Right lobe of liver (tissue), 6 donors: ENCODE data around the gene TNS3. TPM values are rescaled to one million over a fixed set of nuclear protein-coding genes. Genes with fewer than 3 reads are reported as not detected.

ENCODE experiments used
- ATAC-seq, 4 donors: fragments of 200-7000 bp; cut with Tn5 transposase; one replicate each; pipeline ENCODE4 v1.9.1; 2020; ENCODE audit warnings: mild to moderate bottlenecking in 4 of 4, moderate library complexity in 4 of 4
- DNase-seq, 3 donors: peaks; one replicate each; pipeline ENCODE4 v3.0.0-alpha.2; 2020
- H3K27ac ChIP-seq, 3 donors: fragments of 200-600 bp; one replicate each; pipeline ENCODE4 v1.8.0; 2022
- H3K27me3 ChIP-seq, 2 donors: fragments of 200-600 bp; one replicate each; pipeline ENCODE4 v1.8.0; 2022
- H3K36me3 ChIP-seq, 4 donors: fragments of 200-600 bp; sonication (generic) in 1 of 4; one replicate each; pipeline versions ENCODE4 v1.5.1 to v1.8.0; 2017 to 2022; ENCODE audit warnings: control low read depth in 1 of 4
- H3K4me1 ChIP-seq, 4 donors: fragments of 200-600 bp; sonication (generic) in 1 of 4; one replicate each; pipeline versions ENCODE4 v1.5.1 to v1.8.0; 2017 to 2022; ENCODE audit warnings: control low read depth in 1 of 4
- H3K4me3 ChIP-seq, 3 donors: fragments of 200-600 bp; one replicate each; pipeline ENCODE4 v1.8.0; 2022
- H3K9me3 ChIP-seq, 4 donors: fragments of 200-600 bp; sonication (generic) in 1 of 4; one replicate each; pipeline versions ENCODE4 v1.5.1 to v1.8.0; 2017 to 2022; ENCODE audit warnings: control low read depth in 1 of 4
- POLR2A ChIP-seq: fragments of 450-650 bp; IDR thresholded peaks from one replicate; pipeline ENCODE4 v1.6.1; 2017; ENCODE audit warnings: antibody characterized with exemption, mild to moderate bottlenecking
- WGBS: methylation state at CpG from one replicate; pipeline ENCODE4 v1.1.6; 2018; ENCODE audit warnings: low coverage, low lambda C conversion rate; ENCODE audit not compliant: insufficient coverage; ENCODE audit errors: missing lambda C conversion rate; 5-methylcytosine and 5-hydroxymethylcytosine counted together
- intact Hi-C, 2 donors: fragments of 100-400 bp; cut with DNase I; formaldehyde crosslinking; loops; one replicate each; pipeline versions ENCODE4 v1.11.2 to v1.14.1; 2022
- total RNA-seq, 6 experiments: library from RNA; depleted of rRNA in 2 of 6; stranded (reverse); fragments of >200 nt in 2 of 6; fragmentation: NEBNext Ultra II Directional in 3 of 6; extraction: Animal tissue kit (Norgen Biotek cat#: 25700) in 3 of 6; gene quantifications; one replicate each; pipeline versions ENCODE4 v1.1.0 to v1.2.4, GENCODE V29; 2016 to 2023
- TF ChIP-seq, protein P1 (sequence below), 4 donors: fragments of 200-600 bp in 3 of 4; fragments of 450-650 bp in 1 of 4; IDR thresholded peaks; one replicate each; pipeline versions ENCODE4 v1.5.1 to v1.8.0; 2016 to 2022; ENCODE audit warnings: antibody characterized with exemption in 4 of 4, mild to moderate bottlenecking in 2 of 4
- donor health status: DM: no; HTN: yes; CAD: no.
- donor health status: DM: no; HTN: no; CAD: no.
- donor health status: DM: no; HTN: no; CAD: no.
- donor health status: DM: no; HTN: yes; CAD: no.
- donor health status: DM: no; HTN: yes; CAD: no.

Gene TNS3
- total RNA-seq, 6 experiments from 2014 or later = 51.2 to 95.0 (median 58.4) TPM

DNA sequence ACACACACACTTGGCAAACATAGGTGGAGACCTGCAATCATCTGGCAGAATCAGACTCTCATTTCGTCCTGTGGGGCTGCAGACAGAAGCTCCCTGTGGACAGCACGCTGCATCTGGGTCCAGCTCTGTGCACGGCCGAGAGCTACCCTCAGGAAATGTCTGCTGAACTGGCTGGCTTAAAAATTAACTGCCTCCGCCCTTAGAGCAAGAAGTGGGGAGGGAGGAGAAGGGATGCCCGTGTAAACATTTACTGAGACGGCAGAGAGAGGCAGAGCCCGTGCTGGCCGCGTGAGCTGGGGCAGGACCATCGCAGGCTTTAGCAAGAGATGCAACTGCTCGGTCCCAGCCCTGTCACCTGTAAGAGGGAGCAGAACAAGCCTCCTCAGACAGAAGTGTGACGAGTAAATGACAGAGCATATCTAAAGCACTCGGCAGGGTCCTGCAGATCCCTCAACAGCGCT is 81.8 kb downstream of the TNS3 start:
- no peak overlapping the region for H3K4me3 ChIP-seq
- intact Hi-C loops = no loop called here
- peak; percentile 66 to 87 (median 78) for ATAC-seq
- peak; percentile 83 to 93 (median 92) for DNase-seq
- peaks cover 0 to 11% (median 0%) of the 10 kb centered on the region in 4 donors for H3K36me3 ChIP-seq
- H3K9me3 ChIP-seq = no peaks in the 10 kb centered on the region
- no peak for TF ChIP-seq POLR2A
- TF ChIP-seq, protein P1, sequence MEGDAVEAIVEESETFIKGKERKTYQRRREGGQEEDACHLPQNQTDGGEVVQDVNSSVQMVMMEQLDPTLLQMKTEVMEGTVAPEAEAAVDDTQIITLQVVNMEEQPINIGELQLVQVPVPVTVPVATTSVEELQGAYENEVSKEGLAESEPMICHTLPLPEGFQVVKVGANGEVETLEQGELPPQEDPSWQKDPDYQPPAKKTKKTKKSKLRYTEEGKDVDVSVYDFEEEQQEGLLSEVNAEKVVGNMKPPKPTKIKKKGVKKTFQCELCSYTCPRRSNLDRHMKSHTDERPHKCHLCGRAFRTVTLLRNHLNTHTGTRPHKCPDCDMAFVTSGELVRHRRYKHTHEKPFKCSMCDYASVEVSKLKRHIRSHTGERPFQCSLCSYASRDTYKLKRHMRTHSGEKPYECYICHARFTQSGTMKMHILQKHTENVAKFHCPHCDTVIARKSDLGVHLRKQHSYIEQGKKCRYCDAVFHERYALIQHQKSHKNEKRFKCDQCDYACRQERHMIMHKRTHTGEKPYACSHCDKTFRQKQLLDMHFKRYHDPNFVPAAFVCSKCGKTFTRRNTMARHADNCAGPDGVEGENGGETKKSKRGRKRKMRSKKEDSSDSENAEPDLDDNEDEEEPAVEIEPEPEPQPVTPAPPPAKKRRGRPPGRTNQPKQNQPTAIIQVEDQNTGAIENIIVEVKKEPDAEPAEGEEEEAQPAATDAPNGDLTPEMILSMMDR (IDR thresholded peaks at IDR 0.05) = no peak
- H3K27me3 ChIP-seq = no peaks in the 10 kb centered on the region
- peak overlapping the region in 2 of 3 donors; percentile 3 to 83 for H3K27ac ChIP-seq
- whole genome bisulfite sequencing = 23% methylated on average over 11 of the region's 15 CpGs
- H3K4me1 ChIP-seq = peaks cover 3 to 51% (median 25%) of the 10 kb centered on the region in 4 donors

DNA sequence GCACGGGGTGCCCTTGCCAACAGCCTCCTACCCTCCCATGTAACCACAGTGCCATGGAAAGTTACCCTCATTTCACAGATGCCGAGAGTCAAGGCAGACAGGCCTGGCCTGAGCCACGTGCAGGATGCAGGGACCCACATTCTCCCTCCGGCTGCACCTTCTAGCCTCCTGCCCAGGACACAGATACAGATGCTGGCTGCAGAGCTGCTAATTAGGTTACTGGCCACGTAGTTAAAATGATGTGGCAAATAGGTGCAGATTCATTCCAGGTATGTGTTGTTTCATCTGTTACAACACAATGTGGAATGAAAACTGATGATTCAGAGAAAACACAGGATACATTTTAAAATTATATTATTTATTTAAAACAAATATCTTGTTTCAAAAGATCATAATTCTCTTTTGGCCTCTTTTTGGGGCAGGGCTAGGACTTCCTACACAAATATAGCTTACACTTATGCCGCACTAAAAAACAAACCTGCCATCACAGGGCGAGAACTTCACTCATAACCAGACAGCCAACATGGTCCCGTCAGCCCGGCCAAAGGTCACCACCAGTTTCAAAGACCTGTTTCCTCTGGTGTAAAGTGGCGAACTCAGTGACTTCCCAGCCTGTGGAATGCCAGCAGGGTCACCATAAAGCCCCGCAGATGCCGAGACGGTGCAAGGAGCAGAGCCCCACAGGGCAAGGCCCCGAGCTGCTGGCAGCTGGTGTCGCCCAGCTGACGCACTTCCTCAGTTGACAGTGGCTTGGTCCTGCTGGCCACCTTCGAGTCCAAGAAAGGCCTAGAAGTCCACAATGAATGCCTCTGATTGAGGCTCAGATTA is 83.5 kb downstream of the TNS3 start:
- intact Hi-C loops = no loop called here
- no peak overlapping the region for H3K4me3 ChIP-seq
- TF ChIP-seq, protein P1 (IDR thresholded peaks at IDR 0.05) = no peak
- TF ChIP-seq POLR2A = peak; percentile 14
- peaks cover 3 to 51% (median 25%) of the 10 kb centered on the region in 4 donors for H3K4me1 ChIP-seq
- DNase-seq = peak; percentile 68 to 87 (median 86)
- 24% methylated on average over 5 of the region's 17 CpGs for WGBS
- no peaks in the 10 kb centered on the region for H3K27me3 ChIP-seq
- H3K9me3 ChIP-seq = no peaks in the 10 kb centered on the region
- ATAC-seq = peak; percentile 52 to 72 (median 58)
- peak overlapping the region; percentile 65 to 83 (median 78) for H3K27ac ChIP-seq
- H3K36me3 ChIP-seq = peaks cover 0 to 3% (median 0%) of the 10 kb centered on the region in 4 donors

DNA sequence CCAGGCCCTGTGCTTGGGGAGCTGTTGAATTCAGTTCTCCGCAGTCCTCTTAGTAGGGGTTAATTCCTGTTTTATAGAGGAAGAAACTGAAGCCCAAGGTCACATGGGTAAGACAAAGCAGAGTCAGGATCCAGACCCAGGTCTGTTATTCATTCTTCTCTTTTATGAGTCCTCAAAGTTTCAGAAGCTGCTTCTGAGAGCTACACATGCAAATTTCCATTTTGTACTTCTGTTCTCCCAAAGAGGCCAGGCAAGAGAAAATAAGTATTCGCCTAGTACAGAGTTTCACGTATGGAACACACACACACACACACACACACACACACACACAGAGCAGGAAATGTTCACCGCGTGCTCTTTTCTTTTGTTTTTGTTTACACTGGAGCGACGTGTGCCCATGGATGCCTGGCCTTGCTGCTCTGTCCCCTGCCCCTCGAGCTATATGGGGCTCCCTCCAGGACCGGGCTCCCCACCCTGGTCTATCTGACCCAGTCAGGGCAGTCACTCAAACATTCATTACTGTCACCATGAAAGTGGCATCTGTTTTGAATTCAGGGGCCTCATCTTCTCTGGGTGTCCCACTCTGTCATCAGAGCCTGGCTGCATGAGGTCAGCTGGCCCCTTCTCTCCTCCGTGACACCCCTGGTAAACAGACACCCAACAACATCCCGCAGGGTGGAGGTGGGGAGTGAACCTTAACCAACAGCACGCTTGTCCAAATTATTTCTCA is 84.4 kb downstream of the TNS3 start:
- Histone ChIP-seq H3K9me3 (no peaks in the 10 kb centered on the region), H3K4me3 (no peak overlapping the region), H3K36me3 (no peaks in the 10 kb centered on the region), H3K27ac (peak overlapping the region; percentile 65 to 83 (median 78)), H3K27me3 (no peaks in the 10 kb centered on the region), H3K4me1 (peaks cover 3 to 51% (median 25%) of the 10 kb centered on the region in 4 donors)
- TF ChIP-seq, protein P1 (IDR thresholded peaks at IDR 0.05) = peak in 1 of 4 donors; percentile 2
- TF ChIP-seq POLR2A = no peak
- peak; percentile 33 to 43 (median 38) for ATAC-seq
- WGBS = 13% methylated on average over 11 of the region's 12 CpGs
- DNase-seq = no peak
- intact Hi-C loops = no loop called here

DNA sequence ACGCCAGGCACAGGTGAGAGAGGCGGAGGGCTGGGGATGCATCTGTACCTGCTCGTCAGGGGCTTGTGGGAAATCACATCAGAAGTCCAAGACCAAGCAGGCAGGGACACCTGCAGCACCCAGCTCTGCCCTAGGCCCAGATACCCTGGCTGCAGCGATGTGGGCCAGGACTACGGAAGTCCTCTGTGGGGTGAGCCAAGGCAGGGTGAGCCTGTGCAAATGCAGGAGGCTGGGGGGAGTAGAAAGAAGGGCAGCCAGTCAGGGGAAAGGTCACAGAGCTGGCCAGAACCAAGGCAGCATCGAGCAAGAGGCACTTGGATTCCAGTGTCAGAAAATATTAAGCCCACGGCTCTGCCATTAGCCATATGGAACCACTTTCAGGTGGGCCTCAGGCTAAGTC is 85.2 kb downstream of the TNS3 start:
- peak overlapping the region; percentile 26 to 83 (median 28) for H3K27ac ChIP-seq
- intact Hi-C loops = no loop called here
- no peak overlapping the region for H3K4me3 ChIP-seq
- TF ChIP-seq, protein P1 (IDR thresholded peaks at IDR 0.05) = no peak
- TF ChIP-seq POLR2A = no peak
- H3K4me1 ChIP-seq = peaks cover 3 to 51% (median 25%) of the 10 kb centered on the region in 4 donors
- 32% methylated on average over 6 of the region's 7 CpGs for WGBS
- peak in 1 of 3 donors; percentile 75 for DNase-seq
- no peaks in the 10 kb centered on the region for H3K27me3 ChIP-seq
- ATAC-seq = peak in 3 of 4 donors; percentile 34 to 52 (median 45)
- H3K36me3 ChIP-seq = no peaks in the 10 kb centered on the region
- H3K9me3 ChIP-seq = no peaks in the 10 kb centered on the region
